C4-2B (cell line): ENCODE data around the gene NFASC.

Experiments
- CTCF ChIP-seq: fragments of 450-650 bp; conservative IDR thresholded peaks from 2 replicates; pipeline ENCODE4 v1.5.1; 2017; ENCODE audit warnings: mild to moderate bottlenecking
- ZFX ChIP-seq: fragments of 450-650 bp; IDR thresholded peaks from 2 replicates; pipeline ENCODE4 v1.6.1; 2017

- TF ChIP-seq CTCF (no peak), ZFX (no peak)
These were observed 170.5 kb downstream of the NFASC start for GRCh38 chr1:205041001-205041715.
